K562 (cell line): ENCODE measurements around the gene IL1RAPL2.

Source experiments
- BDP1 ChIP-seq: IDR thresholded peaks from 3 replicates; pipeline ENCODE4 v1.6.1; 2011; ENCODE audit not compliant: insufficient read length, insufficient read depth
- BRF2 ChIP-seq: IDR thresholded peaks from 3 replicates; pipeline ENCODE4 v1.6.1; 2011; ENCODE audit warnings: borderline replicate concordance, mild to moderate bottlenecking; ENCODE audit not compliant: insufficient read length, insufficient read depth
- CTCF ChIP-seq, 3 experiments: IDR thresholded peaks in 2 of 3; conservative IDR thresholded peaks in 1 of 3; 2 replicates each; pipeline ENCODE4 v1.5.1; 2011 to 2012; ENCODE audit warnings: low read length in 3 of 3, mild to moderate bottlenecking in 3 of 3, control low read depth in 2 of 3, improper control_type of control experiment in 1 of 3, inconsistent platforms in 1 of 3, low read depth in 1 of 3, mixed read lengths in 1 of 3, moderate library complexity in 1 of 3; ENCODE audit not compliant: insufficient read depth in 2 of 3
- FOXJ3 ChIP-seq: sonication (generic); formaldehyde crosslinking; IDR thresholded peaks from 2 replicates; pipeline ENCODE4 v1.4.0; 2020; ENCODE audit warnings: mild to moderate bottlenecking, missing genetic modification reagents
- KDM1A ChIP-seq, 2 experiments: fragments of 450-650 bp; IDR thresholded peaks; 2 replicates each; pipeline ENCODE4 v1.6.1; 2016; ENCODE audit warnings: mild to moderate bottlenecking in 2 of 2
- LEF1 ChIP-seq: fragments of 450-650 bp; IDR thresholded peaks from 2 replicates; pipeline ENCODE4 v1.6.1; 2016; ENCODE audit warnings: mild to moderate bottlenecking
- REST ChIP-seq, 2 experiments: fragments of 450-650 bp; formaldehyde crosslinking in 1 of 2; IDR thresholded peaks; 2 replicates each; pipeline versions ENCODE4 v1.4.0 to v1.6.1; 2014 to 2020; ENCODE audit warnings: mild to moderate bottlenecking in 2 of 2, borderline replicate concordance in 1 of 2, low read depth in 1 of 2
- STAT6 ChIP-seq: sonication (generic); formaldehyde crosslinking; IDR thresholded peaks from 2 replicates; pipeline ENCODE4 v1.8.1; 2023; ENCODE audit warnings: mild to moderate bottlenecking, missing genetic modification reagents
- TAF7 ChIP-seq: fragments of 450-650 bp; IDR thresholded peaks from 2 replicates; pipeline ENCODE4 v1.6.1; 2016; ENCODE audit warnings: missing genetic modification characterization, missing compliant biosample characterization
- TCF7L2 ChIP-seq: fragments of 150-350 bp; IDR thresholded peaks from 2 replicates; pipeline ENCODE4 v1.6.1; 2016; ENCODE audit warnings: low read depth, mild to moderate bottlenecking, low read length, moderate library complexity
- ZFX ChIP-seq: sonication (generic); formaldehyde crosslinking; IDR thresholded peaks from 2 replicates; pipeline ENCODE4 v1.8.0; 2022; ENCODE audit warnings: mild to moderate bottlenecking, missing genetic modification reagents, moderate library complexity
- ZNF12 ChIP-seq: sonication (generic); formaldehyde crosslinking; IDR thresholded peaks from 2 replicates; pipeline ENCODE4 v1.4.0; 2020; ENCODE audit warnings: mild to moderate bottlenecking, missing genetic modification reagents

- TF ChIP-seq CTCF (IDR thresholded peaks at IDR 0.05 in 2 of 3, conservative IDR thresholded peaks at IDR 0.05 in 1 of 3; ENCODE audit: insufficient read depth in 2 of 3, low read depth in 1 of 3, low read length in 3 of 3) = no peak
- no peak for TF ChIP-seq REST (IDR thresholded peaks at IDR 0.05; ENCODE audit: borderline replicate concordance)
- no peak for TF ChIP-seq REST (CRISPR knock-in tag; IDR thresholded peaks at IDR 0.05; ENCODE audit: low read depth)
- TF ChIP-seq KDM1A (IDR thresholded peaks at IDR 0.05) = no peak
- no peak for TF ChIP-seq STAT6 (CRISPR knock-in tag)
- no peak for TF ChIP-seq FOXJ3 (CRISPR knock-in tag)
- TF ChIP-seq BRF2 = no peak
- TF ChIP-seq ZFX (CRISPR knock-in tag) = no peak
- no peak for TF ChIP-seq TAF7 (tag)
- no peak for TF ChIP-seq ZNF12 (CRISPR knock-in tag)
- TF ChIP-seq TCF7L2 = no peak
- TF ChIP-seq BDP1 = no peak
- TF ChIP-seq LEF1 = no peak
Measured at GRCh38 chrX:104749951-104750610, 184.1 kb downstream of the IL1RAPL2 start.
